ENCODE data around the gene DNASE1L1.

GRCh38 chrX:154417157-154417556 is 8.1 kb upstream of the DNASE1L1 start:
- TF ChIP-seq POLR2A (IDR thresholded peaks at IDR 0.05) (no peak), CTCF (IDR thresholded peaks at IDR 0.05) (no peak), POLR2AphosphoS5 (IDR thresholded peaks at IDR 0.05) (no peak)
